Neutrophil (primary cell): ENCODE measurements around the gene TOX2.
A peak's percentile ranks its signal among the peaks of the same experiment; 100 is the strongest.

Experiments
- H3K27ac ChIP-seq: fragments of 200-600 bp; sonication (generic); 2 replicates; pipeline ENCODE4 v1.5.1; 2016; ENCODE audit warnings: mild to moderate bottlenecking, moderate library complexity
- H3K27me3 ChIP-seq: fragments of 200-600 bp; sonication (generic); 2 replicates; pipeline ENCODE4 v1.6.0; 2016; ENCODE audit warnings: mild to moderate bottlenecking
- H3K36me3 ChIP-seq: fragments of 200-600 bp; sonication (generic); 2 replicates; pipeline ENCODE4 v1.5.1; 2017
- H3K4me1 ChIP-seq, 2 experiments: fragments of 200-600 bp in 1 of 2; sonication (generic) in 1 of 2; 1 replicate in 1 of 2; 2 replicates in 1 of 2; pipeline versions ENCODE4 v1.5.1 to v1.6.1; 2013 to 2016; ENCODE audit warnings: low read depth in 1 of 2, low read length in 1 of 2, mild to moderate bottlenecking in 1 of 2, moderate library complexity in 1 of 2; ENCODE audit not compliant: control insufficient read depth in 1 of 2, insufficient read depth in 1 of 2
- H3K4me3 ChIP-seq, 2 experiments: fragments of 200-600 bp in 1 of 2; sonication (generic) in 1 of 2; 1 replicate in 1 of 2; 2 replicates in 1 of 2; pipeline ENCODE4 v1.5.1; 2013 to 2016; ENCODE audit warnings: low read depth in 1 of 2, low read length in 1 of 2, mild to moderate bottlenecking in 1 of 2, moderate library complexity in 1 of 2
- H3K9me3 ChIP-seq: fragments of 200-600 bp; sonication (generic); 2 replicates; pipeline ENCODE4 v1.5.1; 2016
- CTCF ChIP-seq: fragments of 200-600 bp; sonication (generic); IDR thresholded peaks from 2 replicates; pipeline ENCODE4 v1.5.1; 2016; ENCODE audit warnings: antibody characterized with exemption

Gene TOX2

GRCh38 chr20:43955750-43956191, 41.1 kb downstream of the TOX2 start:
- Histone ChIP-seq H3K9me3 (no peaks in the 10 kb centered on the region), H3K27me3 (peaks cover 15% of the 10 kb centered on the region), H3K36me3 (no peaks in the 10 kb centered on the region), H3K27ac (peak overlapping the region; percentile 78), H3K4me3 (peak overlapping the region in 1 of 2 experiments; percentile 40), H3K4me1 (peaks cover 29 to 50% of the 10 kb centered on the region in 2 experiments)
- no peak for TF ChIP-seq CTCF

- no peak for TF ChIP-seq CTCF
- H3K4me1 ChIP-seq, result peaks cover 29 to 50% of the 10 kb centered on the region in 2 experiments
- H3K4me3 ChIP-seq, result no peak overlapping the region
- H3K27ac ChIP-seq, result no peak overlapping the region
- no peaks in the 10 kb centered on the region for H3K36me3 ChIP-seq
- H3K27me3 ChIP-seq, result peaks cover 24% of the 10 kb centered on the region
- H3K9me3 ChIP-seq, result no peaks in the 10 kb centered on the region
These were observed 42.7 kb downstream of the TOX2 start for GRCh38 chr20:43957392-43957791.

- no peak for TF ChIP-seq CTCF
- Histone ChIP-seq H3K4me3 (peak overlapping the region in 1 of 2 experiments; percentile 31), H3K36me3 (no peaks in the 10 kb centered on the region), H3K27ac (peak overlapping the region; percentile 80), H3K27me3 (peaks cover 32% of the 10 kb centered on the region), H3K4me1 (peaks cover 29 to 53% of the 10 kb centered on the region in 2 experiments), H3K9me3 (no peaks in the 10 kb centered on the region)
These were observed 44.0 kb downstream of the TOX2 start for GRCh38 chr20:43958626-43959025.

- H3K36me3 ChIP-seq, result no peaks in the 10 kb centered on the region
- peak overlapping the region; percentile 80 for H3K27ac ChIP-seq
- H3K9me3 ChIP-seq, result no peaks in the 10 kb centered on the region
- H3K4me1 ChIP-seq, result peaks cover 29 to 57% of the 10 kb centered on the region in 2 experiments
- H3K27me3 ChIP-seq, result peaks cover 36% of the 10 kb centered on the region
- H3K4me3 ChIP-seq, result peak overlapping the region in 1 of 2 experiments; percentile 31
- no peak for TF ChIP-seq CTCF
These were observed 44.6 kb downstream of the TOX2 start for GRCh38 chr20:43959079-43959919.

DNA sequence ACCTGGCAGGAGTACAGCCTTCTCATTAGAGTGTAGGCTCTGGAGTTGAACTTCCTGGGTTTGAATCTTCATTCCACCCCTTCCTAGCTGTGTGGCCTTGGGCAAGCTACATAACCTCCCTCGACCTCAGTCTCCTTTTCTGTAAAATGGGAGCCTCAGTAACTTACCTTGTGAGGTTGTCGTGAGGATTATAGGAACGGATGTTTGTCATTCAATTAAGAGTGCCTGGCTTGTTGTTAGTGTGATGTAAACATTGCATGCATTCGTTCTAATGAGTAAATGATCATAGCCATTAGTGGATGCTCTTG, 45.2 kb downstream of the TOX2 start:
- H3K4me1 ChIP-seq, result peaks cover 27 to 54% of the 10 kb centered on the region in 2 experiments
- H3K9me3 ChIP-seq, result no peaks in the 10 kb centered on the region
- peaks cover 42% of the 10 kb centered on the region for H3K27me3 ChIP-seq
- TF ChIP-seq CTCF, result no peak
- peak overlapping the region; percentile 80 for H3K27ac ChIP-seq
- no peak overlapping the region for H3K4me3 ChIP-seq
- H3K36me3 ChIP-seq, result no peaks in the 10 kb centered on the region
